Liver (tissue), 9 donors: ENCODE results near the gene HS3ST4. TPM values are rescaled to one million over a fixed set of nuclear protein-coding genes. Genes with fewer than 3 reads are reported as not detected.

Source experiments
- DNase-seq: peaks from one replicate; pipeline ENCODE4 v3.0.0-alpha.2; 2017; ENCODE audit warnings: low spot score
- H3K27ac ChIP-seq, 2 donors: one replicate each; pipeline ENCODE4 v1.7.0; 2013; ENCODE audit warnings: inconsistent platforms in 2 of 2, low read length in 2 of 2, control low read depth in 1 of 2, low read depth in 1 of 2, mild to moderate bottlenecking in 1 of 2
- H3K27me3 ChIP-seq, 4 donors: one replicate each; pipeline versions ENCODE4 v1.6.1 to v1.7.0; 2013; ENCODE audit warnings: low read length in 3 of 4, inconsistent platforms in 1 of 4, mild to moderate bottlenecking in 1 of 4, moderate library complexity in 1 of 4; ENCODE audit not compliant: control insufficient read depth in 4 of 4, insufficient read depth in 4 of 4
- H3K36me3 ChIP-seq, 4 donors: one replicate each; pipeline versions ENCODE4 v1.6.1 to v1.7.0; 2013; ENCODE audit warnings: low read length in 3 of 4, mild to moderate bottlenecking in 3 of 4, low read depth in 1 of 4, moderate library complexity in 1 of 4; ENCODE audit not compliant: control insufficient read depth in 4 of 4, insufficient read depth in 3 of 4
- H3K4me1 ChIP-seq, 4 donors: one replicate each; pipeline versions ENCODE4 v1.6.1 to v1.7.0; 2013; ENCODE audit warnings: low read length in 3 of 4, mild to moderate bottlenecking in 3 of 4, moderate library complexity in 1 of 4; ENCODE audit not compliant: control insufficient read depth in 4 of 4, insufficient read depth in 4 of 4
- H3K4me3 ChIP-seq, 3 donors: one replicate each; pipeline versions ENCODE4 v1.6.1 to v1.7.0; 2013; ENCODE audit warnings: low read length in 3 of 3, control low read depth in 1 of 3, low read depth in 1 of 3, mild to moderate bottlenecking in 1 of 3
- H3K9ac ChIP-seq, 2 donors: one replicate each; pipeline ENCODE4 v1.7.0; 2013; ENCODE audit warnings: low read length in 2 of 2, mild to moderate bottlenecking in 2 of 2, moderate library complexity in 2 of 2, control low read depth in 1 of 2, low read depth in 1 of 2
- H3K9me3 ChIP-seq, 4 donors: one replicate each; pipeline versions ENCODE4 v1.6.1 to v1.7.0; 2013; ENCODE audit warnings: low read length in 3 of 4; ENCODE audit not compliant: control insufficient read depth in 4 of 4
- GABPA ChIP-seq, 2 donors: IDR thresholded peaks in 1 of 2; conservative IDR thresholded peaks in 1 of 2; 2 replicates each; pipeline ENCODE4 v1.6.1; 2016; ENCODE audit warnings: antibody characterized with exemption in 2 of 2, mild to moderate bottlenecking in 1 of 2, moderate library complexity in 1 of 2
- HNF4A ChIP-seq, 2 donors: conservative IDR thresholded peaks; 2 replicates each; pipeline ENCODE4 v1.6.1; 2016; ENCODE audit warnings: antibody characterized with exemption in 2 of 2, mild to moderate bottlenecking in 2 of 2
- HNF4G ChIP-seq: IDR thresholded peaks from 2 replicates; pipeline ENCODE4 v1.6.1; 2016; ENCODE audit warnings: antibody characterized with exemption
- JUND ChIP-seq, 2 donors: IDR thresholded peaks; 2 replicates each; pipeline ENCODE4 v1.6.1; 2016; ENCODE audit warnings: antibody characterized with exemption in 2 of 2
- NR2F2 ChIP-seq: IDR thresholded peaks from 2 replicates; pipeline ENCODE4 v1.6.1; 2016; ENCODE audit warnings: antibody characterized with exemption
- RXRA ChIP-seq, 2 donors: IDR thresholded peaks; 2 replicates each; pipeline ENCODE4 v1.6.1; 2017 to 2018; ENCODE audit warnings: antibody characterized with exemption in 2 of 2, mild to moderate bottlenecking in 1 of 2
- TAF1 ChIP-seq: conservative IDR thresholded peaks from 2 replicates; pipeline ENCODE4 v1.6.1; 2016; ENCODE audit warnings: antibody characterized with exemption, mild to moderate bottlenecking
- YY1 ChIP-seq: IDR thresholded peaks from 2 replicates; pipeline ENCODE4 v1.6.1; 2016; ENCODE audit warnings: antibody characterized with exemption, mild to moderate bottlenecking
- ZBTB33 ChIP-seq: IDR thresholded peaks from 2 replicates; pipeline ENCODE4 v1.6.1; 2016; ENCODE audit warnings: antibody characterized with exemption
- WGBS: extraction: QIAGEN DNeasy Blood & Tissue Kit; methylation state at CpG from one replicate; pipeline ENCODE4 v1.1.7; 2013; 5-methylcytosine and 5-hydroxymethylcytosine counted together
- polyA plus RNA-seq, 2 donors: library from polyadenylated mRNA; stranded (reverse) in 1 of 2; unstranded in 1 of 2; fragments of 200-250 nt in 1 of 2; fragments of >200 nt in 1 of 2; fragmentation: Nextera tagmentation in 1 of 2; extraction: Ambion mirVana in 1 of 2; gene quantifications; one replicate each; pipeline versions ENCODE4 v1.2.1 to v1.2.3, GENCODE V29; 2013 to 2015
- total RNA-seq, 2 donors: library from RNA; depleted of rRNA; stranded (reverse); fragments of >200 nt; gene quantifications; one replicate each; pipeline ENCODE4 v1.2.3, GENCODE V29; 2014
- TF ChIP-seq, protein P1 (sequence below): IDR thresholded peaks from 2 replicates; pipeline ENCODE4 v1.6.1; 2016; ENCODE audit warnings: antibody characterized with exemption
- TF ChIP-seq, protein P2 (sequence below): fragments of 150-350 bp; IDR thresholded peaks from 2 replicates; pipeline ENCODE4 v1.5.1; 2017; ENCODE audit warnings: improper control_type of control experiment, low read depth, low read length; ENCODE audit not compliant: missing input control
- TF ChIP-seq, protein P3 (sequence below): IDR thresholded peaks from 2 replicates; pipeline ENCODE4 v1.6.1; 2016; ENCODE audit warnings: antibody characterized with exemption, mild to moderate bottlenecking
- donor health status: healthy.
- donor health status: healthy.
- donor health status: healthy.
- donor health status: healthy.
- donor health status: healthy.

HS3ST4 gene
- total and polyA plus RNA-seq, 4 donors = not detected

DNA sequence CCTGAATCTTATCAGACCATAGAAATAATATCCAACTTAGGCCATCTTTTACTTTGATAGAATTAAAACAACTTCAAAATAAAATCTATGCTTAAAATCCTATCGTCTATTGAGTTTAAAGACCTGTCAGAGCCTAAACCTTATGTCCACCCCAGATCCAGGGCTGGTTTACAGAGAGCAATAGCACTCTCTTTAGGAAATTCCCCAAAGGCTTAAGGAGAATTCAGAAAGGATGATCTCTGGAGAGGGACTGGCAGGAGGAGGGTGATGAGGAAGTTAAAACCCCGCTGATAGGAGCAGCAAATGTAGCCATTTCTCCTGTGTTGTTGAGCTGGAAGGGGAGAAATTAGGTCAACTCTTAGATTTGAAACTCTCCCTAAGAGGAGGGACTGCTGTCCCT, 175.3 kb downstream of the HS3ST4 start:
- H3K9ac ChIP-seq = no peak overlapping the region
- H3K9me3 ChIP-seq = peaks cover 0 to 3% (median 0%) of the 10 kb centered on the region in 4 donors
- no peak overlapping the region for H3K27ac ChIP-seq
- H3K27me3 ChIP-seq = no peaks in the 10 kb centered on the region
- no peaks in the 10 kb centered on the region for H3K4me1 ChIP-seq
- no peaks in the 10 kb centered on the region for H3K36me3 ChIP-seq
- 64% methylated on average over 2 of the region's 2 CpGs for WGBS
- TF ChIP-seq, protein P1, sequence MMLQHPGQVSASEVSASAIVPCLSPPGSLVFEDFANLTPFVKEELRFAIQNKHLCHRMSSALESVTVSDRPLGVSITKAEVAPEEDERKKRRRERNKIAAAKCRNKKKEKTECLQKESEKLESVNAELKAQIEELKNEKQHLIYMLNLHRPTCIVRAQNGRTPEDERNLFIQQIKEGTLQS = no peak
- TF ChIP-seq TAF1 (no peak), JUND (IDR thresholded peaks at IDR 0.05) (no peak), YY1 (no peak)
- no peak overlapping the region for H3K4me3 ChIP-seq
- no peak for DNase-seq

DNA sequence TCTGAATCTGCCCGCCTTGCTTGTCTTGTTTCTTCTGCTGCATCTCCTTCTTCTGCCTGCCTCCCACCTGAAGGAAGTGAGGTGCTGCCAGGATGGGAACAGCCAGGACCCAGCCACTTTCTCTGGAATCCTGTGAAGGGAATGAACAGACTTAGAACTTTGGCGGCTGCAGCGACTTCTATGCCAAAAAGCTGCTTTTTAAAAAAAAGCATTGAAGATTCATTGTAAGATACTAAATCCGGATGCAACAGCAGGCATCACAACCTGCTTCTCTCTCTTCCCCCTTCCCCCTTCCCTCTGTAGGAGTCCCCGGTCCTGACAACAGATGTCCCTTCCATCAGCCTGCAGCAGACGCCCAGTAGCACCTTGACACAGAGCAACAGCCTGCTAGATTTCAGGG, 176.3 kb downstream of the HS3ST4 start:
- H3K27ac ChIP-seq = no peak overlapping the region
- H3K9me3 ChIP-seq = peaks cover 0 to 3% (median 0%) of the 10 kb centered on the region in 4 donors
- no peak for DNase-seq
- H3K36me3 ChIP-seq = no peaks in the 10 kb centered on the region
- H3K27me3 ChIP-seq = no peaks in the 10 kb centered on the region
- WGBS = 39% methylated on average over 6 of the region's 6 CpGs
- TF ChIP-seq HNF4A (conservative IDR thresholded peaks at IDR 0.05) (no peak), ZBTB33 (no peak), NR2F2 (no peak), TAF1 (no peak), RXRA (IDR thresholded peaks at IDR 0.05) (no peak), GABPA (IDR thresholded peaks at IDR 0.05 in 1 of 2, conservative IDR thresholded peaks at IDR 0.05 in 1 of 2) (no peak), JUND (IDR thresholded peaks at IDR 0.05) (no peak), HNF4G (no peak)
- TF ChIP-seq, protein P2, sequence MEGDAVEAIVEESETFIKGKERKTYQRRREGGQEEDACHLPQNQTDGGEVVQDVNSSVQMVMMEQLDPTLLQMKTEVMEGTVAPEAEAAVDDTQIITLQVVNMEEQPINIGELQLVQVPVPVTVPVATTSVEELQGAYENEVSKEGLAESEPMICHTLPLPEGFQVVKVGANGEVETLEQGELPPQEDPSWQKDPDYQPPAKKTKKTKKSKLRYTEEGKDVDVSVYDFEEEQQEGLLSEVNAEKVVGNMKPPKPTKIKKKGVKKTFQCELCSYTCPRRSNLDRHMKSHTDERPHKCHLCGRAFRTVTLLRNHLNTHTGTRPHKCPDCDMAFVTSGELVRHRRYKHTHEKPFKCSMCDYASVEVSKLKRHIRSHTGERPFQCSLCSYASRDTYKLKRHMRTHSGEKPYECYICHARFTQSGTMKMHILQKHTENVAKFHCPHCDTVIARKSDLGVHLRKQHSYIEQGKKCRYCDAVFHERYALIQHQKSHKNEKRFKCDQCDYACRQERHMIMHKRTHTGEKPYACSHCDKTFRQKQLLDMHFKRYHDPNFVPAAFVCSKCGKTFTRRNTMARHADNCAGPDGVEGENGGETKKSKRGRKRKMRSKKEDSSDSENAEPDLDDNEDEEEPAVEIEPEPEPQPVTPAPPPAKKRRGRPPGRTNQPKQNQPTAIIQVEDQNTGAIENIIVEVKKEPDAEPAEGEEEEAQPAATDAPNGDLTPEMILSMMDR = no peak
- TF ChIP-seq, protein P1 = no peak
- TF ChIP-seq, protein P3, sequence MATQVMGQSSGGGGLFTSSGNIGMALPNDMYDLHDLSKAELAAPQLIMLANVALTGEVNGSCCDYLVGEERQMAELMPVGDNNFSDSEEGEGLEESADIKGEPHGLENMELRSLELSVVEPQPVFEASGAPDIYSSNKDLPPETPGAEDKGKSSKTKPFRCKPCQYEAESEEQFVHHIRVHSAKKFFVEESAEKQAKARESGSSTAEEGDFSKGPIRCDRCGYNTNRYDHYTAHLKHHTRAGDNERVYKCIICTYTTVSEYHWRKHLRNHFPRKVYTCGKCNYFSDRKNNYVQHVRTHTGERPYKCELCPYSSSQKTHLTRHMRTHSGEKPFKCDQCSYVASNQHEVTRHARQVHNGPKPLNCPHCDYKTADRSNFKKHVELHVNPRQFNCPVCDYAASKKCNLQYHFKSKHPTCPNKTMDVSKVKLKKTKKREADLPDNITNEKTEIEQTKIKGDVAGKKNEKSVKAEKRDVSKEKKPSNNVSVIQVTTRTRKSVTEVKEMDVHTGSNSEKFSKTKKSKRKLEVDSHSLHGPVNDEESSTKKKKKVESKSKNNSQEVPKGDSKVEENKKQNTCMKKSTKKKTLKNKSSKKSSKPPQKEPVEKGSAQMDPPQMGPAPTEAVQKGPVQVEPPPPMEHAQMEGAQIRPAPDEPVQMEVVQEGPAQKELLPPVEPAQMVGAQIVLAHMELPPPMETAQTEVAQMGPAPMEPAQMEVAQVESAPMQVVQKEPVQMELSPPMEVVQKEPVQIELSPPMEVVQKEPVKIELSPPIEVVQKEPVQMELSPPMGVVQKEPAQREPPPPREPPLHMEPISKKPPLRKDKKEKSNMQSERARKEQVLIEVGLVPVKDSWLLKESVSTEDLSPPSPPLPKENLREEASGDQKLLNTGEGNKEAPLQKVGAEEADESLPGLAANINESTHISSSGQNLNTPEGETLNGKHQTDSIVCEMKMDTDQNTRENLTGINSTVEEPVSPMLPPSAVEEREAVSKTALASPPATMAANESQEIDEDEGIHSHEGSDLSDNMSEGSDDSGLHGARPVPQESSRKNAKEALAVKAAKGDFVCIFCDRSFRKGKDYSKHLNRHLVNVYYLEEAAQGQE = no peak
- H3K4me3 ChIP-seq = no peak overlapping the region
- no peak overlapping the region for H3K9ac ChIP-seq
- no peaks in the 10 kb centered on the region for H3K4me1 ChIP-seq
